Trophoblast cell (in vitro differentiated cells and primary cell): ENCODE measurements around the gene NFIC.
"Not testable (repeated sequence)": the region's sequence is repeated elsewhere in the genome, so short reads cannot be mapped to it uniquely, and the experiment has no call there.

Experiments
- DNase-seq, 2 donors: peaks; one replicate each; pipeline ENCODE4 v3.0.0-alpha.2; 2016
- H2AFZ ChIP-seq: 2 replicates; pipeline ENCODE4 v1.6.1; 2013; ENCODE audit warnings: low read length, moderate library complexity, mild to moderate bottlenecking; ENCODE audit not compliant: insufficient read depth, poor library complexity
- H2AK5ac ChIP-seq: 2 replicates; pipeline ENCODE4 v1.6.1; 2013; ENCODE audit warnings: mild to moderate bottlenecking, low read length
- H2BK120ac ChIP-seq: 2 replicates; pipeline ENCODE4 v1.6.1; 2013; ENCODE audit warnings: low read length, mild to moderate bottlenecking, moderate library complexity; ENCODE audit not compliant: insufficient read depth, poor library complexity
- H2BK12ac ChIP-seq: 2 replicates; pipeline ENCODE4 v1.6.1; 2013; ENCODE audit warnings: mild to moderate bottlenecking, low read length, moderate library complexity
- H2BK5ac ChIP-seq: 2 replicates; pipeline ENCODE4 v1.6.1; 2013; ENCODE audit warnings: low read length, low read depth, moderate library complexity, mild to moderate bottlenecking; ENCODE audit not compliant: poor library complexity
- H3K14ac ChIP-seq: 2 replicates; pipeline ENCODE4 v1.6.1; 2013; ENCODE audit warnings: mild to moderate bottlenecking, low read length
- H3K18ac ChIP-seq: 2 replicates; pipeline ENCODE4 v1.6.1; 2013; ENCODE audit warnings: mild to moderate bottlenecking, low read length
- H3K23ac ChIP-seq: 2 replicates; pipeline ENCODE4 v1.6.1; 2013; ENCODE audit warnings: low read length
- H3K27ac ChIP-seq: 2 replicates; pipeline ENCODE4 v1.5.1; 2013; ENCODE audit warnings: low read depth, mild to moderate bottlenecking, inconsistent platforms, low read length, moderate library complexity
- H3K27me3 ChIP-seq: 2 replicates; pipeline ENCODE4 v1.6.1; 2013; ENCODE audit warnings: inconsistent platforms, mild to moderate bottlenecking, low read length, moderate library complexity; ENCODE audit not compliant: insufficient read depth
- H3K36me3 ChIP-seq, 2 experiments: 1 replicate in 1 of 2; 2 replicates in 1 of 2; pipeline ENCODE4 v1.6.1; 2013; ENCODE audit warnings: low read length in 2 of 2, mild to moderate bottlenecking in 2 of 2, moderate library complexity in 1 of 2; ENCODE audit not compliant: insufficient read depth in 2 of 2, control insufficient read depth in 1 of 2
- H3K4ac ChIP-seq: 2 replicates; pipeline ENCODE4 v1.6.1; 2013; ENCODE audit warnings: low read depth, mild to moderate bottlenecking, low read length, moderate library complexity
- H3K4me1 ChIP-seq, 2 experiments: 1 replicate in 1 of 2; 2 replicates in 1 of 2; pipeline ENCODE4 v1.6.1; 2013; ENCODE audit warnings: low read length in 2 of 2, mild to moderate bottlenecking in 2 of 2, moderate library complexity in 1 of 2; ENCODE audit not compliant: insufficient read depth in 2 of 2, control insufficient read depth in 1 of 2
- H3K4me2 ChIP-seq: 2 replicates; pipeline ENCODE4 v1.6.1; 2013; ENCODE audit warnings: inconsistent platforms, mild to moderate bottlenecking, low read length, moderate library complexity
- H3K4me3 ChIP-seq: 2 replicates; pipeline ENCODE4 v1.5.1; 2013; ENCODE audit warnings: mild to moderate bottlenecking, low read depth, low read length, inconsistent platforms
- H3K79me1 ChIP-seq: one replicate; pipeline ENCODE4 v1.6.1; 2013; ENCODE audit warnings: low read length
- H3K79me2 ChIP-seq: 2 replicates; pipeline ENCODE4 v1.6.1; 2013; ENCODE audit warnings: low read length, mild to moderate bottlenecking; ENCODE audit not compliant: control insufficient read depth, insufficient read depth, poor library complexity
- H3K9ac ChIP-seq: 2 replicates; pipeline ENCODE4 v1.6.1; 2013; ENCODE audit warnings: mild to moderate bottlenecking, low read length
- H3K9me3 ChIP-seq: 2 replicates; pipeline ENCODE4 v1.6.1; 2013; ENCODE audit warnings: low read depth, mild to moderate bottlenecking, control low read depth, inconsistent platforms, low read length; ENCODE audit not compliant: insufficient read depth
- H4K12ac ChIP-seq: 2 replicates; pipeline ENCODE4 v1.6.1; 2013; ENCODE audit warnings: low read depth, mild to moderate bottlenecking, low read length, moderate library complexity
- H4K8ac ChIP-seq: 2 replicates; pipeline ENCODE4 v1.6.1; 2013; ENCODE audit warnings: low read depth, mild to moderate bottlenecking, low read length, moderate library complexity
- H4K91ac ChIP-seq: one replicate; pipeline ENCODE4 v1.6.1; 2013; ENCODE audit warnings: low read depth, mild to moderate bottlenecking, low read length, moderate library complexity
- WGBS: extraction: QIAGEN DNeasy Blood & Tissue Kit; methylation state at CpG from one replicate; pipeline ENCODE4 v1.1.7; 2013; ENCODE audit warnings: missing lambda C conversion rate; ENCODE audit not compliant: insufficient read length, insufficient coverage; ENCODE audit errors: extremely low coverage; 5-methylcytosine and 5-hydroxymethylcytosine counted together

The NFIC gene

DNA sequence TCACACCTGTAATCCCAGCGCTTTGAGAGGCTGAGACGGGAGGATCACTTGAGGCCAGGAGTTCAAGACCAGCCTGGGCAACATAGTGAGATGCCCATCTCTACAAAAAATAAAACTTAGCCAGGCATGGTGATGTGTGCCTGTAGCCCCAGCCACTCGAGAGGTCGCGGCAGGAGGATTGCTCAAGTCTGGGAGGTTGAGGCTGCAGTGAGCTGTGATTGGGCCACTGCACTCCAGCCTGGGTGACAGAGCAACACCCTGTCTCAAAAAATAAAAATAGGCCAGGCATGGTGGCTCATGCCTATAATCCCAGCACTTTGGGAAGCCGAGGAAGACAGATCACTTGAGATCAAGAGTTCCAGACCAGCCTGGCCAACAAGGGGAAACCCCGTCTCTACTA, 32.9 kb downstream of the NFIC start:
- not testable (repeated sequence) for H4K12ac ChIP-seq, H3K23ac ChIP-seq, H3K79me2 ChIP-seq, H3K4me3 ChIP-seq, H3K18ac ChIP-seq, H3K27me3 ChIP-seq, H4K91ac ChIP-seq, H3K9me3 ChIP-seq, H2AFZ ChIP-seq, H2BK120ac ChIP-seq, H3K27ac ChIP-seq, H3K79me1 ChIP-seq, H4K8ac ChIP-seq, H3K4me1 ChIP-seq, H3K4me2 ChIP-seq, H2BK12ac ChIP-seq, H3K9ac ChIP-seq, H3K4ac ChIP-seq, DNase-seq, H3K36me3 ChIP-seq, H2BK5ac ChIP-seq, H2AK5ac ChIP-seq, H3K14ac ChIP-seq
- no CpG with 5 or more reads among the region's 7 CpGs for whole genome bisulfite sequencing

DNA sequence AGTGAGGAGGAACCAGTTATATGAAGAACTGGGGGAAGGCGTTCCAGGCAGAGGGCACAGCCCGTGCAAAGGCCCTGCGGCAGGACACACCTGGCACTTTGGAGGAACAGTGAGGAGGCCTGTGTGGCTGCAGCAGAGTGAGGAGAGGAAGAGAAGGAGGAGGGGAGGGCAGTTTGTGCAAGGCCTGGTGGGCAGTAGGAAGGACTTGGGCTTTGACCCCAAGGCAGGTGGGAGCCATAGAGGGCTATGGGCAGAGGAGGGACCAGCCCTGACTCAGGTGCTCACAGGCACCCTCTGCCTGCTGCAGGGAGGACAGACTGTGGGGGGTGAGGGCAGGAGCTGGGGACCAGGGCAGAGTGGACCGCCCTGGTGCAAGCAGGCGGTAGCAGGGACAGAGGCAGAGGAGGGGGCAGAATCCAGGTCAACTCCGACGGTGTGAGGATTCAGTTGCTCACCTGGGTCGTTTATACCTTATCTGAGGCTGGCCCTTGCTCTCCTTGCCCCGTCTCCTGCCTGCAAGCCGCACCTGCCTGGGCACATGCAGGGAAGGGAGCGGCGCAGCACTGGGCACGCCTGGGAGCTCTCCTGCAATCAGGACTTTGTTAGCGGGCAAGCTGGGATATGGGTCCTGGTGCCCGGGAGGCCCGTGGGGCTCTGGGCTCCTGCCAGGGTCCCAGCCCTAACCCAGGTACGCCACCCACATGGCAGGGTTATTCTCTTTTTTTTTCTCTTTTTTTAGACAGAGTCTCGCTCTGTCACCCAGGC, 34.8 kb downstream of the NFIC start:
- H3K79me1 ChIP-seq, result no peaks in the 10 kb centered on the region
- no peak overlapping the region for H2BK5ac ChIP-seq
- no peaks in the 10 kb centered on the region for H3K36me3 ChIP-seq
- H4K8ac ChIP-seq, result no peak overlapping the region
- no peaks in the 10 kb centered on the region for H3K27me3 ChIP-seq
- H2AK5ac ChIP-seq, result no peak overlapping the region
- no peaks in the 10 kb centered on the region for H3K4me1 ChIP-seq
- peaks cover 7% of the 10 kb centered on the region for H3K9me3 ChIP-seq
- no peak overlapping the region for H2BK12ac ChIP-seq
- no peak overlapping the region for H3K18ac ChIP-seq
- no peak overlapping the region for H3K9ac ChIP-seq
- no CpG with 5 or more reads among the region's 18 CpGs for WGBS
- H3K4me2 ChIP-seq, result no peak overlapping the region
- H4K12ac ChIP-seq, result no peak overlapping the region
- H3K23ac ChIP-seq, result no peak overlapping the region
- H3K27ac ChIP-seq, result no peak overlapping the region
- H3K4ac ChIP-seq, result no peak overlapping the region
- no peak overlapping the region for H2AFZ ChIP-seq
- H3K14ac ChIP-seq, result no peak overlapping the region
- H3K4me3 ChIP-seq, result no peak overlapping the region
- H2BK120ac ChIP-seq, result no peak overlapping the region
- H3K79me2 ChIP-seq, result no peaks in the 10 kb centered on the region
- DNase-seq, result no peak
- no peak overlapping the region for H4K91ac ChIP-seq

DNA sequence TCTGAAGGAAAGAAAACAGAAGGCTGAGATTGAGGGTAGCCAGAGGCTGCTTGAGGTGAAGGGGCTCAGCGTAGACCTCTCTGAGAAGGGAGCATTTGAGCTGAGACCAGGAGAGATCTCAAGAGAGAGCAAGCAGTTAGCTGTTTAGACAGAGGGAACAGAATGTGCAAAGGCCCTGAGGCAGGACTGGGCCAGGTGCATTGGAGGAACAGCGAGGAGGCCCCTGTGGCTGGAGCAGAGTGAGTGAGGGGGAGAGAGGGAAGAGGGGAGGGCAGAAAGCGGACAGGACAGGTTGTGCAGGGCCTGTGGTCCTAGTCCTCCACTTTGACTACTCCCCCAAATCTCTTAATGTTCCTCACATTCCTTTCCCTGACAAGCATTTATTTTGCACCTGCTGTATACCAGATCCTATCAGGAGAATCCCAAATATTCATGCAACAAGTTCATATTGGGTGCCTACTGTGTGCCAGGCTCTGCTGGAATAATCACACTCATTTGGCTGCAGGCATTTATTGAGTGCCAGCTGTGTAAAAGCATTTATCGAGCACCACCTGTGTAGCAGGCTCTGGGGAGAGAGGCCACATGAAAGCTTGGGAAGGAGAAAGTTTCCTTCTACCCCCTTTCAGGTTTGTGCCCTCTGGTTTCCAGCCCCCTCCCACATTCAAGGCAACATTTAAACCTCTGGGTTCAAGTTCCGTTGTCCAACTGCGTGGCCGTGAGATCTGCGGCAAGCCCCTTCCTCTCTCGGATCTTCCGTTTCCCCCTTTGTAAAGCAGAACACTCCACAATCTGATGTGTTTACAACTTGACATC, 36.5 kb downstream of the NFIC start:
- H3K4ac ChIP-seq, result no peak overlapping the region

GRCh38 chr19:3403489-3404323, 37.3 kb downstream of the NFIC start:
- Histone ChIP-seq H3K4ac (no peak overlapping the region), H3K9ac (no peak overlapping the region), H3K36me3 (no peaks in the 10 kb centered on the region), H2AFZ (no peak overlapping the region), H3K4me2 (no peak overlapping the region), H2BK120ac (no peak overlapping the region), H3K9me3 (peaks cover 7% of the 10 kb centered on the region), H3K27ac (no peak overlapping the region), H3K79me1 (no peaks in the 10 kb centered on the region), H2BK5ac (no peak overlapping the region), H2AK5ac (no peak overlapping the region), H4K8ac (no peak overlapping the region), H2BK12ac (no peak overlapping the region), H3K23ac (no peak overlapping the region), H3K79me2 (no peaks in the 10 kb centered on the region), H3K18ac (no peak overlapping the region), H3K4me1 (no peaks in the 10 kb centered on the region), H3K14ac (no peak overlapping the region), H3K27me3 (no peaks in the 10 kb centered on the region), H4K91ac (no peak overlapping the region), H3K4me3 (no peak overlapping the region), H4K12ac (no peak overlapping the region)
- no CpG with 5 or more reads among the region's 49 CpGs for WGBS
- no peak for DNase-seq

More for the DNA sequence above, 36.5 kb downstream of the NFIC start:
- no CpG with 5 or more reads among the region's 10 CpGs for WGBS
- no peaks in the 10 kb centered on the region for H3K4me1 ChIP-seq
- no peaks in the 10 kb centered on the region for H3K79me2 ChIP-seq
- no peak overlapping the region for H3K18ac ChIP-seq
- no peak overlapping the region for H3K14ac ChIP-seq
- no peaks in the 10 kb centered on the region for H3K36me3 ChIP-seq
- no peaks in the 10 kb centered on the region for H3K79me1 ChIP-seq
- H2BK120ac ChIP-seq, result no peak overlapping the region
- no peak overlapping the region for H2AFZ ChIP-seq
- H2AK5ac ChIP-seq, result no peak overlapping the region
- no peak for DNase-seq
- no peak overlapping the region for H3K4me3 ChIP-seq
- H2BK12ac ChIP-seq, result no peak overlapping the region
- no peak overlapping the region for H4K12ac ChIP-seq
- no peak overlapping the region for H3K23ac ChIP-seq
- no peak overlapping the region for H3K27ac ChIP-seq
- H3K9ac ChIP-seq, result no peak overlapping the region
- H3K4me2 ChIP-seq, result no peak overlapping the region
- H4K8ac ChIP-seq, result no peak overlapping the region
- H3K9me3 ChIP-seq, result peaks cover 7% of the 10 kb centered on the region
- H4K91ac ChIP-seq, result no peak overlapping the region
- no peaks in the 10 kb centered on the region for H3K27me3 ChIP-seq
- H2BK5ac ChIP-seq, result no peak overlapping the region
